SK-N-SH (cell line): Measurements from ENCODE around the gene IQGAP2. TPM values are rescaled to one million over a fixed set of nuclear protein-coding genes. Genes with fewer than 3 reads are reported as not detected.

ENCODE experiments used
- CTCF ChIA-PET: fragments of 300-600, 350-600 bp; formaldehyde crosslinking; extraction: SDS; loops from one replicate; lab custom pipeline; 2021; lab: Yijun Ruan, JAX
- POLR2A ChIA-PET: fragments of 350-600 bp; sonication (Branson Sonifier 250); formaldehyde crosslinking; extraction: SDS; loops from one replicate; lab custom pipeline; 2020; ENCODE audit warnings: antibody characterized with exemption, inconsistent platforms; lab: Yijun Ruan, JAX
- DNase-seq: peaks from one replicate; pipeline ENCODE4 v3.0.0; 2012
- H2AFZ ChIP-seq: fragments of 200-600 bp; sonication (generic); 2 replicates; pipeline ENCODE4 v1.8.1; 2016; ENCODE audit warnings: antibody characterized with exemption, mild to moderate bottlenecking, low read depth
- H3F3A ChIP-seq: fragments of 200-600 bp; sonication (generic); replicated peaks from 2 replicates; pipeline ENCODE3; 2016; ENCODE audit warnings: antibody characterized with exemption, mild to moderate bottlenecking; ENCODE audit not compliant: insufficient read depth
- H3K27ac ChIP-seq, 2 experiments: fragments of 200-500 bp in 1 of 2; fragments of 200-600 bp in 1 of 2; sonication (Bioruptor generic) in 1 of 2; sonication (generic), shearing (Covaris generic) in 1 of 2; 2 replicates each; pipeline versions ENCODE4 v1.5.1 to v1.6.1; 2014 to 2016; ENCODE audit warnings: low read depth in 2 of 2, inconsistent platforms in 1 of 2, low read length in 1 of 2, mild to moderate bottlenecking in 1 of 2, mixed read lengths in 1 of 2
- H3K27me3 ChIP-seq: fragments of 200-600 bp; sonication (generic), shearing (Covaris generic); 2 replicates; pipeline ENCODE4 v1.6.1; 2016; ENCODE audit warnings: mixed run types; ENCODE audit not compliant: insufficient read depth
- H3K36me3 ChIP-seq, 2 experiments: fragments of 200-500 bp in 1 of 2; fragments of 200-600 bp in 1 of 2; sonication (Bioruptor generic) in 1 of 2; sonication (generic) in 1 of 2; replicated peaks in 1 of 2; 2 replicates each; pipeline versions ENCODE3 to v1.5.1; 2014 to 2016; ENCODE audit warnings: low read length in 1 of 2, mild to moderate bottlenecking in 1 of 2; ENCODE audit not compliant: insufficient read depth in 2 of 2, control insufficient read depth in 1 of 2
- H3K4me1 ChIP-seq, 2 experiments: fragments of 200-500 bp in 1 of 2; fragments of 200-600 bp in 1 of 2; sonication (Bioruptor generic) in 1 of 2; sonication (generic), shearing (Covaris generic) in 1 of 2; 2 replicates each; pipeline versions ENCODE4 v1.5.1 to v1.6.1; 2014 to 2016; ENCODE audit warnings: low read depth in 1 of 2, low read length in 1 of 2, mixed run types in 1 of 2; ENCODE audit not compliant: insufficient read depth in 2 of 2, control insufficient read depth in 1 of 2
- H3K4me2 ChIP-seq: fragments of 200-600 bp; sonication (generic), shearing (Covaris generic); 2 replicates; pipeline ENCODE4 v1.6.1; 2017; ENCODE audit warnings: mixed run types
- H3K4me3 ChIP-seq, 2 experiments: fragments of 200-500 bp in 1 of 2; fragments of 200-600 bp in 1 of 2; sonication (Bioruptor generic) in 1 of 2; sonication (generic), shearing (Covaris generic) in 1 of 2; 2 replicates each; pipeline versions ENCODE4 v1.5.1 to v1.8.1; 2014 to 2016; ENCODE audit warnings: low read depth in 2 of 2, inconsistent platforms in 1 of 2, low read length in 1 of 2, mild to moderate bottlenecking in 1 of 2, mixed read lengths in 1 of 2, moderate library complexity in 1 of 2
- H3K79me2 ChIP-seq: fragments of 200-600 bp; sonication (generic); 2 replicates; pipeline ENCODE4 v1.8.1; 2017; ENCODE audit warnings: mild to moderate bottlenecking; ENCODE audit not compliant: insufficient read depth
- H3K9ac ChIP-seq: fragments of 200-600 bp; sonication (generic); 2 replicates; pipeline ENCODE4 v1.6.1; 2017; ENCODE audit warnings: mixed run types
- H3K9me2 ChIP-seq: fragments of 200-600 bp; sonication (generic); 2 replicates; pipeline ENCODE4 v1.6.1; 2017; ENCODE audit warnings: mixed run types
- H3K9me3 ChIP-seq: fragments of 200-600 bp; sonication (generic); 2 replicates; pipeline ENCODE4 v1.6.1; 2017; ENCODE audit warnings: mixed run types, mild to moderate bottlenecking, moderate library complexity
- H4K20me1 ChIP-seq: fragments of 200-600 bp; sonication (generic); 2 replicates; pipeline ENCODE4 v1.6.1; 2017; ENCODE audit warnings: mild to moderate bottlenecking, mixed run types; ENCODE audit not compliant: insufficient read depth
- CTCF ChIP-seq: fragments of 200-600 bp; sonication (generic); IDR thresholded peaks from 2 replicates; pipeline ENCODE4 v1.6.1; 2017; ENCODE audit warnings: antibody characterized with exemption, mild to moderate bottlenecking, moderate library complexity
- ELF1 ChIP-seq: IDR thresholded peaks from 2 replicates; pipeline ENCODE4 v1.4.0; 2012
- FOSL2 ChIP-seq: IDR thresholded peaks from 2 replicates; pipeline ENCODE4 v1.4.0; 2012; ENCODE audit warnings: low read depth, mild to moderate bottlenecking, moderate library complexity, borderline replicate concordance
- FOXJ3 ChIP-seq: sonication (generic); formaldehyde crosslinking; IDR thresholded peaks from 2 replicates; pipeline ENCODE4 v1.5.1; 2020; ENCODE audit warnings: mild to moderate bottlenecking, missing genetic modification reagents
- FOXM1 ChIP-seq: IDR thresholded peaks from 2 replicates; pipeline ENCODE4 v1.4.0; 2012; ENCODE audit warnings: low read depth, mild to moderate bottlenecking
- GABPA ChIP-seq: IDR thresholded peaks from 2 replicates; pipeline ENCODE4 v1.4.0; 2012; ENCODE audit warnings: low read depth, mild to moderate bottlenecking
- GATA2 ChIP-seq: sonication (generic); formaldehyde crosslinking; IDR thresholded peaks from 2 replicates; pipeline ENCODE4 v1.5.0; 2020; ENCODE audit warnings: mild to moderate bottlenecking, missing genetic modification reagents
- MAX ChIP-seq: IDR thresholded peaks from 2 replicates; pipeline ENCODE4 v1.4.0; 2012; ENCODE audit warnings: low read depth
- NFIC ChIP-seq: IDR thresholded peaks from 2 replicates; pipeline ENCODE4 v1.4.0; 2012; ENCODE audit warnings: borderline replicate concordance
- NRF1 ChIP-seq: IDR thresholded peaks from 2 replicates; pipeline ENCODE4 v1.6.1; 2012; ENCODE audit warnings: low read depth, mild to moderate bottlenecking, low read length
- PBX3 ChIP-seq: IDR thresholded peaks from 2 replicates; pipeline ENCODE4; 2012
- POLR2AphosphoS5 ChIP-seq: IDR thresholded peaks from 2 replicates; pipeline ENCODE4 v1.6.1; 2012; ENCODE audit warnings: low read depth, low read length
- REST ChIP-seq: IDR thresholded peaks from 2 replicates; pipeline ENCODE4 v1.6.1; 2012; ENCODE audit warnings: mild to moderate bottlenecking, low read depth, low read length, moderate library complexity
- RXRA ChIP-seq: IDR thresholded peaks from 2 replicates; pipeline ENCODE4 v1.4.0; 2012; ENCODE audit warnings: low read depth, mild to moderate bottlenecking, borderline replicate concordance
- SIN3A ChIP-seq: IDR thresholded peaks from 2 replicates; pipeline ENCODE4 v1.6.1; 2012; ENCODE audit warnings: low read depth, mild to moderate bottlenecking, low read length, moderate library complexity, borderline replicate concordance
- SMC3 ChIP-seq: IDR thresholded peaks from 2 replicates; pipeline ENCODE4 v1.6.1; 2012; ENCODE audit warnings: low read depth, low read length, improper control_type of control experiment
- TCF12 ChIP-seq: IDR thresholded peaks from 2 replicates; pipeline ENCODE4 v1.4.0; 2012
- TEAD4 ChIP-seq: IDR thresholded peaks from 2 replicates; pipeline ENCODE4 v1.4.0; 2012; ENCODE audit warnings: mild to moderate bottlenecking, borderline replicate concordance; ENCODE audit not compliant: insufficient read depth
- USF2 ChIP-seq: fragments of 150-350 bp; IDR thresholded peaks from 2 replicates; pipeline ENCODE4 v1.6.1; 2017; ENCODE audit warnings: antibody characterized with exemption, low read length, low read depth, borderline replicate concordance
- WGBS: methylation state at CpG from one replicate; pipeline ENCODE4 v1.1.6; 2017; ENCODE audit warnings: low lambda C conversion rate; 5-methylcytosine and 5-hydroxymethylcytosine counted together
- polyA plus RNA-seq, 3 experiments: library from polyadenylated mRNA; depleted of rRNA; stranded (reverse); fragments of >200 nt; gene quantifications; 2 replicates each; pipeline ENCODE4 v1.2.3, GENCODE V29; 2012

The IQGAP2 gene
- polyA plus RNA-seq, 1 of the 3 experiments (the other 2 are of a cell fraction): 2.1 TPM

- TF ChIP-seq CTCF (no peak), TCF12 (no peak), FOXJ3 (no peak)
These were observed 158.1 kb downstream of the IQGAP2 start (continued) for GRCh38 chr5:76560952-76561891.

- Histone ChIP-seq H3K36me3 (no peaks in the 10 kb centered on the region), H3K27me3 (no peaks in the 10 kb centered on the region; the same call in 1 of the 2 replicates), H3K9ac (no peak overlapping the region), H3K9me2 (no peaks in the 10 kb centered on the region), H3K9me3 (no peaks in the 10 kb centered on the region), H2AFZ (no peak overlapping the region), H3K27ac (no peak overlapping the region), H3K4me2 (no peak overlapping the region), H4K20me1 (no peaks in the 10 kb centered on the region), H3K4me3 (no peak overlapping the region), H3F3A (no peaks in the 10 kb centered on the region), H3K79me2 (no peaks in the 10 kb centered on the region), H3K4me1 (no peaks in the 10 kb centered on the region)
- ChIA-PET POLR2A (no interaction called here), CTCF (interaction anchor here (1.3 to 3.4 kb wide), 2 partner anchors 18 to 40 kb away, joined by 3 to 11 read pairs; no protein-coding TSS in a partner anchor)
- no peak for TF ChIP-seq ELF1
- no peak for TF ChIP-seq SIN3A
- TF ChIP-seq NRF1: no peak
- no peak for TF ChIP-seq POLR2AphosphoS5
- TF ChIP-seq RXRA: no peak
- TF ChIP-seq FOXJ3: no peak
- no peak for TF ChIP-seq GATA2 (CRISPR knock-in tag)
- TF ChIP-seq FOXM1: no peak
- no peak for TF ChIP-seq TCF12
- TF ChIP-seq SMC3: no peak
- TF ChIP-seq USF2: no peak
- TF ChIP-seq PBX3: no peak
- no peak for TF ChIP-seq NFIC
- no peak for TF ChIP-seq MAX
- TF ChIP-seq GABPA: no peak
- TF ChIP-seq CTCF: no peak
- TF ChIP-seq REST: no peak
- TF ChIP-seq TEAD4: no peak
- TF ChIP-seq FOSL2: no peak
- WGBS: 82% methylated on average over 6 of the region's 6 CpGs
- DNase-seq: no peak
These were observed 158.9 kb downstream of the IQGAP2 start for GRCh38 chr5:76561959-76562358.
